Body of pancreas (tissue), 4 donors: ENCODE measurements around the gene RNF166. TPM values are rescaled to one million over a fixed set of nuclear protein-coding genes. Genes with fewer than 3 reads are reported as not detected.

Source experiments
- ATAC-seq: fragments of 150-250 bp; one replicate; pipeline ENCODE4 v1.9.1; 2016
- DNase-seq, 4 donors: peaks; one replicate each; pipeline ENCODE4 v3.0.0-alpha.2; 2019
- H3K27ac ChIP-seq, 4 donors: fragments of 200-600 bp; sonication (generic); 1 replicate in 3 of 4; 2 replicates in 1 of 4; pipeline versions ENCODE4 v1.5.1 to v1.6.1; 2016 to 2019; ENCODE audit warnings: mild to moderate bottlenecking in 1 of 4, mixed read lengths in 1 of 4, moderate library complexity in 1 of 4
- H3K27me3 ChIP-seq, 2 donors: fragments of 200-600 bp; sonication (generic); one replicate each; pipeline ENCODE4 v1.6.0; 2016; ENCODE audit warnings: mild to moderate bottlenecking in 1 of 2
- H3K36me3 ChIP-seq, 2 donors: fragments of 200-600 bp; sonication (generic); replicated peaks in 1 of 2; 2 replicates each; pipeline ENCODE4 v1.5.1; 2016; ENCODE audit warnings: low read depth in 2 of 2; ENCODE audit not compliant: insufficient read depth in 1 of 2
- H3K4me1 ChIP-seq: fragments of 200-600 bp; sonication (generic); one replicate; pipeline ENCODE4 v1.6.0; 2016
- H3K4me3 ChIP-seq, 2 donors: fragments of 200-600 bp; sonication (generic); 1 replicate in 1 of 2; 2 replicates in 1 of 2; pipeline ENCODE4 v1.5.1; 2016 to 2019
- H3K9me3 ChIP-seq, 3 donors: fragments of 200-600 bp; sonication (generic); 1 replicate in 2 of 3; 2 replicates in 1 of 3; pipeline ENCODE4 v1.5.1; 2016
- POLR2A ChIP-seq, 3 donors: fragments of 450-650 bp; IDR thresholded peaks; one replicate each; pipeline ENCODE4 v1.6.1; 2016; ENCODE audit warnings: antibody characterized with exemption in 3 of 3, mild to moderate bottlenecking in 2 of 3
- WGBS, 2 donors: methylation state at CpG; one replicate each; pipeline ENCODE4 v1.1.5; 2017; 5-methylcytosine and 5-hydroxymethylcytosine counted together
- intact Hi-C: fragments of 100-400 bp; cut with DNase I; formaldehyde crosslinking; loops from one replicate; pipeline ENCODE4 v1.15.1; 2023
- total RNA-seq, 2 donors: library from RNA; depleted of rRNA; stranded (reverse); fragments of >200 nt; gene quantifications; one replicate each; pipeline ENCODE4 v1.1.0, GENCODE V29; 2016
- TF ChIP-seq, protein P1 (sequence below), 7 experiments: fragments of 450-650 bp in 4 of 7; fragments of 200-600 bp in 3 of 7; sonication (generic) in 3 of 7; IDR thresholded peaks; one replicate each; pipeline ENCODE4 v1.5.1; 2016 to 2019; ENCODE audit warnings: antibody characterized with exemption in 7 of 7

RNF166 gene
- total RNA-seq, 2 donors from 2014 or later = 16.6 to 27.7 TPM

GRCh38 chr16:88710556-88710955 lies 4.3 kb upstream of the RNF166 start:
- H3K9me3 ChIP-seq = no peaks in the 10 kb centered on the region
- no peak for TF ChIP-seq POLR2A (IDR thresholded peaks at IDR 0.05)
- TF ChIP-seq, protein P1, sequence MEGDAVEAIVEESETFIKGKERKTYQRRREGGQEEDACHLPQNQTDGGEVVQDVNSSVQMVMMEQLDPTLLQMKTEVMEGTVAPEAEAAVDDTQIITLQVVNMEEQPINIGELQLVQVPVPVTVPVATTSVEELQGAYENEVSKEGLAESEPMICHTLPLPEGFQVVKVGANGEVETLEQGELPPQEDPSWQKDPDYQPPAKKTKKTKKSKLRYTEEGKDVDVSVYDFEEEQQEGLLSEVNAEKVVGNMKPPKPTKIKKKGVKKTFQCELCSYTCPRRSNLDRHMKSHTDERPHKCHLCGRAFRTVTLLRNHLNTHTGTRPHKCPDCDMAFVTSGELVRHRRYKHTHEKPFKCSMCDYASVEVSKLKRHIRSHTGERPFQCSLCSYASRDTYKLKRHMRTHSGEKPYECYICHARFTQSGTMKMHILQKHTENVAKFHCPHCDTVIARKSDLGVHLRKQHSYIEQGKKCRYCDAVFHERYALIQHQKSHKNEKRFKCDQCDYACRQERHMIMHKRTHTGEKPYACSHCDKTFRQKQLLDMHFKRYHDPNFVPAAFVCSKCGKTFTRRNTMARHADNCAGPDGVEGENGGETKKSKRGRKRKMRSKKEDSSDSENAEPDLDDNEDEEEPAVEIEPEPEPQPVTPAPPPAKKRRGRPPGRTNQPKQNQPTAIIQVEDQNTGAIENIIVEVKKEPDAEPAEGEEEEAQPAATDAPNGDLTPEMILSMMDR (IDR thresholded peaks at IDR 0.05) = no peak
- intact Hi-C loops = no loop called here
- DNase-seq (no peak), ATAC-seq (no peak)
- WGBS, 2 donors = 69 to 85% methylated on average over 14 to 16 of the region's 16 CpGs
- H3K27ac ChIP-seq = no peak overlapping the region
- H3K36me3 ChIP-seq = peaks cover 0 to 12% of the 10 kb centered on the region in 2 donors
- H3K4me1 ChIP-seq = peaks cover 11% of the 10 kb centered on the region
- no peaks in the 10 kb centered on the region for H3K27me3 ChIP-seq
- H3K4me3 ChIP-seq = no peak overlapping the region

DNA sequence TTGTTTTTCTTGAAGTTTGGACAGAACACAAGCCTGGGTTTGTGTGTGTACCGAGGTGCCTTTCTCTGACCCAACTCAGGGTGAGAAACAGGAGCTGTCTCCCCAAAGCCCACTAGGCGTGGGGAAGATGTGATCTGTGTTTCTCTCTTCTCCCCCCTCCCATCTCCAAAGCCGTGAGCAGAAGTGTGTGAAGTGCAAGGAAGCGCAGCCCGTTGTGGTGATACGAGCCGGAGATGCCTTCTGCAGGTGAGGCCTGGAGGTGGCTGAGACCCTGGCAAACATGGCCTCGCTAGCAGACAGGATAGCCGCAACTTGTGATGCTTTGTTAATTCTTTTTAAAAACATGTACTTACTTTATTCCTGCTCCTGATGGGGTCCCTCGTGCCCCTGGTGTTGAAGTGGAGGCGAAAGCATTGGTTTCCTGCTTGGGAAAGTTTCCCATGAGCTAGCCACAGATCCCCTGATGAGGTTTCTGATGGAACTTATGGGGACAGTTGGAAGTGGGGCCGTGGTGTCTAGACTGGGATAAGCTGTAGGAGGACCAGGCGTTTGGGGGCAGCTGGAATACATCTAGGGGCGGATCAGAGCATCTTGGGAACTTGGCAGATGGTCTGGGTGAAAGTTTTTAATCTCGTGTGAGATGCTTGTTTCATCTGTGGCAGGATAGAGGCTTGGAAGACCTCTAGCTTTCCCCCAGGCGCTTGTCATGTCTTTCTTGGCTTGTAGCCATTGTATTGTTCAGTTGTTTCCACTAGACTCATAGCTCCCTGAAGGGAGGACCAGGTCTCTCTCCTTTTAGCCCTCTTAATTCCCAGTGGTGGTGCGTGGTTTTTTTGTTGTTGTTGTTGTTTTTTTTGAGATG lies 988 bp upstream of the RNF166 start:
- H3K4me1 ChIP-seq = peaks cover 29% of the 10 kb centered on the region
- intact Hi-C loops = no loop called here
- H3K27me3 ChIP-seq = no peaks in the 10 kb centered on the region
- 21 to 23% methylated on average over 17 of the region's 17 CpGs for WGBS, 2 donors
- no peaks in the 10 kb centered on the region for H3K36me3 ChIP-seq
- peak overlapping the region; percentile 56 to 96 for H3K4me3 ChIP-seq
- peak overlapping the region in 3 of 4 donors; percentile 42 to 89 (median 83) for H3K27ac ChIP-seq
- no peak for ATAC-seq
- TF ChIP-seq POLR2A (IDR thresholded peaks at IDR 0.05) = no peak
- TF ChIP-seq, protein P1 (IDR thresholded peaks at IDR 0.05) = no peak
- DNase-seq = no peak
- H3K9me3 ChIP-seq = no peaks in the 10 kb centered on the region

DNA sequence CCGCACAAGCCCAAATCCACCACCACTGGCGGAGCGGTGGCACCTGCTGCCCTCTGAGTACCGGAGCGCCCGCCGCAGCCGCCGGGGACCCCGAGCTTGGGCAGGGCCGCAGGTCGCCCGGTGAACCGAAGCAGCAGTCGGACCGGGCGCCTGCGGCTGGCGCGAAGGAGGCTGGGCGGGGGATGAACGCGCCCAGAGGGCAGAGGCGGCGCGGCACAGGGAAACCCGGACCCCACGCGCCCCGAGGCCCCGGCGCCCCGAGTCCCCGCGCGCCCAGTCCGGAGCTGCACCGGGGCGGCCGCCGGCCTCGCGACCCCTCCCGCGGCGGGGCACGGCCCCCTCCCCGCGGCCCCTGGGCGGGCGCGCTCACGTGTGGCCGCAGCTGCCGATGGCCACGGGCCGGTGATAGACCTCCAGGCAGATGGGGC lies 393 bp downstream of the RNF166 start:
- Histone ChIP-seq H3K27me3 (no peaks in the 10 kb centered on the region), H3K27ac (peak overlapping the region; percentile 42 to 89 (median 64)), H3K4me1 (peaks cover 34% of the 10 kb centered on the region), H3K4me3 (peak overlapping the region; percentile 27 to 96), H3K9me3 (no peaks in the 10 kb centered on the region), H3K36me3 (no peaks in the 10 kb centered on the region)
- DNase-seq = peak in 3 of 4 donors; percentile 38 to 40 (median 38)
- peak; percentile 52 for ATAC-seq
- intact Hi-C loops = no loop called here
- 0% methylated on average over 25 of the region's 57 CpGs; no CpG with 5 or more reads in 1 of the 2 donors for WGBS, 2 donors
- no peak for TF ChIP-seq POLR2A (IDR thresholded peaks at IDR 0.05)
- TF ChIP-seq, protein P1 (IDR thresholded peaks at IDR 0.05) = no peak

DNA sequence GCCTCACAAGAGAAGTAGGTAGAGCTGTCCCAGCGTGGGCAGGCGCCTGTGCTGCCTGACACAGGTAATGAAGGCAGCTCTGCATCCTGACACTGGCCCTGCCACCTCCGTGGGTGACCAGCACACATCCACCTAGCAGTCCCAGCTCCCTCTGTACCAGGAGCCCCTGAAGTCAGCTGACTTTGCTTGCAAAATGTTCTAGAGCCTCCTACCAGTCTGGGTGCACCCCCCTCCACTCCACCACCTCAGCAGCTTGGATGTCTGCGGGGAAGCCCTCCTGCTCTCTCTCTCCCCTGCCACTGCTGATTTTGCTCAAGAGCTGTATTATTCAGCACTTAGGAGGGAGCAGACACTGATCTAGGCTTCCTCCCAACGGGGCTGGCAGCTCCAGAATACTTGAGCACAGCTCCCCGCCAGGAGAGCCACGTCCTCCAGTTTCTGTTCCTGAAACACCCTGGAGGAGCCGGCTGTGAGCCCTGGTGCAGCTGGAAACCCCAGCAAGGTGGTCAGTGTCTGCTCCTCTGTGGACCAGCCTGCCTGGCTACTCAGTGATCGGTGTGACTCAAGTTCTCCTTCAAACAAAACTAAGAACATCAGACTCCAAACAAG lies 1.0 kb downstream of the RNF166 start:
- peak in 2 of 3 donors; percentile 21 to 39 for TF ChIP-seq POLR2A (IDR thresholded peaks at IDR 0.05)
- TF ChIP-seq, protein P1 (IDR thresholded peaks at IDR 0.05) = no peak
- intact Hi-C loops = no loop called here
- Histone ChIP-seq H3K36me3 (no peaks in the 10 kb centered on the region), H3K4me1 (peaks cover 34% of the 10 kb centered on the region), H3K27ac (peak overlapping the region in 3 of 4 donors; percentile 42 to 89 (median 83)), H3K9me3 (no peaks in the 10 kb centered on the region), H3K27me3 (no peaks in the 10 kb centered on the region), H3K4me3 (peak overlapping the region; percentile 27 to 69)
- ATAC-seq (no peak), DNase-seq (peak in 1 of 4 donors; percentile 56)
- 15 to 18% methylated on average over 8 to 9 of the region's 9 CpGs for WGBS, 2 donors
